Muscle layer of colon (tissue), 2 donors: ENCODE results near the gene TSC2.
"Not testable (repeated sequence)": the region's sequence is repeated elsewhere in the genome, so short reads cannot be mapped to it uniquely, and the experiment has no call there.

Source experiments
- H3K27ac ChIP-seq: one replicate; pipeline ENCODE4 v1.7.0; 2013; ENCODE audit warnings: low read depth, mild to moderate bottlenecking, low read length, moderate library complexity
- H3K27me3 ChIP-seq, 2 donors: one replicate each; pipeline ENCODE4 v1.7.0; 2013; ENCODE audit warnings: low read length in 2 of 2, mild to moderate bottlenecking in 2 of 2; ENCODE audit not compliant: insufficient read depth in 2 of 2, control insufficient read depth in 1 of 2
- H3K36me3 ChIP-seq: one replicate; pipeline ENCODE4 v1.7.0; 2013; ENCODE audit warnings: mild to moderate bottlenecking, low read length; ENCODE audit not compliant: insufficient read depth
- H3K4me1 ChIP-seq: one replicate; pipeline ENCODE4 v1.7.0; 2013; ENCODE audit warnings: mild to moderate bottlenecking, low read length; ENCODE audit not compliant: insufficient read depth
- H3K4me3 ChIP-seq, 2 donors: one replicate each; pipeline ENCODE4 v1.7.0; 2013; ENCODE audit warnings: low read length in 2 of 2, low read depth in 1 of 2, mild to moderate bottlenecking in 1 of 2, moderate library complexity in 1 of 2
- H3K9ac ChIP-seq: one replicate; pipeline ENCODE4 v1.7.0; 2013; ENCODE audit warnings: low read length
- H3K9me3 ChIP-seq: one replicate; pipeline ENCODE4 v1.7.0; 2013; ENCODE audit warnings: mild to moderate bottlenecking, low read length
- donor health status: abdominal sarcoma.
- donor health status: Adenocarcinoma of cecum.

Gene TSC2

DNA sequence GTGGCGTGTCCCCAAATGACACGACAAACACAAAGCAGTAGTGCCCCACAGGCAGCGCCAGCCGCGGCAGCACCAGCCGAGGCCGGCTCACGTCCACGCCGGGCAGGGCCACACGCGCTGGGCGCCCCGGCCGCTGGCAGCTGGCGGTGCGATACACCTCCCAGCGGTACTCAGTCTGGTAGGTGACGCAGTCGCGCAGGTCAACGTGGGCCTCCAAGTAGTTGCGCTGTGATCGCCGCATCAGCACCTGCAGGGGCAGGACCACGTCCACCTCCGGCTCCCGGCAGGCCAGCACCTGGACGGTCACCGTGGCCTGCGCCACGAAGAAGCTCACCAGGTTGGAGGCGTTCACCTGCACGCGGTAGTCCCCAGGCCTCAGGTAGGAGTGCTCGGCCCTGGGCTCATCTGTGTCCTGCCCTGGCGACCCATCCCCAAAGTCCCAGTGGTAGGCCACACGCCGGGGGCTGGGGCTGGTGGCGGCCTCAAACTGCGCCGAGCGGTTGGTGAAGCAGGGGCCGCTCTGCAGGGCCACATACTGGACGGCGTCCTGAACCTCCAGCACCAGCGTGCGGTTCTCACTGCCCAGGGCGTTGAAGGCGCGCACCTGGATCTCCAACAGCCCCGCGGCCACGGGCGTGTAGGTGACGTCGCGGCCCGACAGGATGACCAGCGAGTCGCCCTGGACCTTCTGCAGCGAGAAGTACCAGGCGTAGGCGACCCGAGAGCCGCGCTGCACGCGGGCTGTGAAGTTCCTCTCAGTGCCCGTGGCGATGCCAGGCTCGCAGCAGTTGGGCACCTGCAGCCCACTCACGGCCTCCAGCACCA lies 60.9 kb downstream of the TSC2 start:
- not testable (repeated sequence) for H3K27me3 ChIP-seq, H3K36me3 ChIP-seq, H3K4me3 ChIP-seq, H3K9me3 ChIP-seq, H3K9ac ChIP-seq, H3K4me1 ChIP-seq, H3K27ac ChIP-seq

DNA sequence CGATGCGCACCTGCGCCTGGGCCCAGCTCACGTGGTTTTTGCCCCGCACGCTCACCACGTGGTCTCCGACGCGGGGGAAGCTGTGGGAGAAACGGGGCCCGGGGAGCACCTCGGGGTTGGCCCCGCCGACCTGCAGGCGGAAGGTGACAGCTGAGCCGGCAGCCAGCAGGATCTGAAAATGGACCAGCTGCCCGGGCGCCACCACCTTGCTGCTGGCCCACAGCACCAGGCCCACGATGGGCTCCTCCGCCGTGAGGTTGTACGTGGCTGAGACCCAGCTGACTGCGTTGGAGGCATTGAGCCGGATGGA lies 61.4 kb downstream of the TSC2 start:
- not testable (repeated sequence) for H3K9ac ChIP-seq, H3K4me3 ChIP-seq, H3K27ac ChIP-seq, H3K9me3 ChIP-seq, H3K4me1 ChIP-seq, H3K36me3 ChIP-seq, H3K27me3 ChIP-seq

DNA sequence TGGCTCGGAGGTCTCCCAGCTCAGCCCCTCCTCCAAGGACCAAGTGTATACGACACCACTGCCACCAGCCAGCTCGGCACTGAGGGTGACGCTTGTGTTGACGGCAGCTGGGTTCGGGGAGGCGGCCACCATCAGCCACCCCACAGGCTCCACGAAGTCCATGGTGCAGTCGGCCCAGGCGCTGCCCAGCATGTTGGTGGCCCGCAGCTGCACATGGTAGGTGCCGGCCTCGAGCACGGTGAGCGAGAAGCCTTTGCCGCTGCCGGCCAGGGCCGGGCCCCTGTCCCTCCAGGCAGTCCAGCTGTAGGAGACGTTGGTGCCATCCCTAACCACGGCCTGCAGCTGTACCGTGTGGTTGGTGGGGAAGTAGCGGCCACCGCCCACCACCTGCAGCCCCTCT lies 62.1 kb downstream of the TSC2 start:
- not testable (repeated sequence) for H3K36me3 ChIP-seq, H3K27ac ChIP-seq, H3K27me3 ChIP-seq, H3K9me3 ChIP-seq, H3K4me1 ChIP-seq, H3K4me3 ChIP-seq, H3K9ac ChIP-seq

DNA sequence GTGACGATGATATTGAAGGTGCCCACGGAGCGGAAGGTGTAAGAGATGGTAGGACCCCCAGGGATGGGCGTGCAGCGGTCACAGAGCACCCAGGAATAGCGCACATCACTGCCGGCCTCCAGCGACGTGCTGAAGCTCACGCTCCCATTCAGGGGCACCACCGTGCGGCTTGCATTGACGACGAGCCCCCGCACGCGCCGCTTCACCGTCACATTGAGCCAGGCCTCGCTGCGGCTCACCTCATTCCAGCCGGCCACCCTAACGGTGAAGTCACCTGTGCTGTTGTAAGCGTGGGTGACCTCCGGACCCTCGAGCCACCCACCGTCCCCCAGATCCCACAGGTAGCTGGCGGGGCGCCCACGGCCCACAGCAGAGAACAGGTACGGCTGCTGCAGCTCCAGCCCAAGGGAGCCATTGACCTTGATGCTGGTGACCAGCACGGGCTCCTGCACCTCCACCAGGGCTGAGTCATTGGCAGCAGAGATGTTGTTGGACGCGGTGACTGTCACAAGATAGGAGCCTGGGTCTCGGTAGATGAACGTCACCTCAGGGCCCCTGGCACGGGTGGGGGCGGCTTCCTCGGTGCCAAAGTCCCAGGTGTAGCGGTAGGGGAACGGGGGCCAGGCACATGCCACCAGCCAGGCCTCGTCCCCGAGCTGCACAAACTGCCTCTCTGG lies 62.7 kb downstream of the TSC2 start:
- H3K27ac ChIP-seq, H3K36me3 ChIP-seq: not testable (repeated sequence)

DNA sequence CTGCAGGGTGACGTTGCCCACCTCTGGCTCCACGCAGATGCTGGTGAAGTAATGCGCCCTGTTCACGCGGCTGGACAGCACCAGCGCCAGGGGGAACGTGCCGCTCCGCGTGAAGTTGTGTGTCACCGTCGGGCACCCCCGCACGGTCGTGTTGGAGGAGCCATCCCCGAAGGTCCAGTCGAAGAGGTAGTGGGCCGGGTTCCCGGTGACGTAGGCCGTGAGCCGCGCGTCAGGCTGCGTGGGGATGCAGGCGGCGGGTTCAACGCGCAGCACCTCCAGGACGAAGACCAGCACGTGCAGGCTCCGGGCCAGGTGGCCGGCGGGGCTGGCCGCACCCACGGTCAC lies 63.2 kb downstream of the TSC2 start:
- not testable (repeated sequence) for H3K27me3 ChIP-seq, H3K9ac ChIP-seq, H3K4me3 ChIP-seq, H3K27ac ChIP-seq, H3K9me3 ChIP-seq, H3K4me1 ChIP-seq, H3K36me3 ChIP-seq

More for the DNA sequence above, 62.7 kb downstream of the TSC2 start:
- not testable (repeated sequence) for H3K9me3 ChIP-seq, H3K4me1 ChIP-seq, H3K4me3 ChIP-seq, H3K27me3 ChIP-seq, H3K9ac ChIP-seq

DNA sequence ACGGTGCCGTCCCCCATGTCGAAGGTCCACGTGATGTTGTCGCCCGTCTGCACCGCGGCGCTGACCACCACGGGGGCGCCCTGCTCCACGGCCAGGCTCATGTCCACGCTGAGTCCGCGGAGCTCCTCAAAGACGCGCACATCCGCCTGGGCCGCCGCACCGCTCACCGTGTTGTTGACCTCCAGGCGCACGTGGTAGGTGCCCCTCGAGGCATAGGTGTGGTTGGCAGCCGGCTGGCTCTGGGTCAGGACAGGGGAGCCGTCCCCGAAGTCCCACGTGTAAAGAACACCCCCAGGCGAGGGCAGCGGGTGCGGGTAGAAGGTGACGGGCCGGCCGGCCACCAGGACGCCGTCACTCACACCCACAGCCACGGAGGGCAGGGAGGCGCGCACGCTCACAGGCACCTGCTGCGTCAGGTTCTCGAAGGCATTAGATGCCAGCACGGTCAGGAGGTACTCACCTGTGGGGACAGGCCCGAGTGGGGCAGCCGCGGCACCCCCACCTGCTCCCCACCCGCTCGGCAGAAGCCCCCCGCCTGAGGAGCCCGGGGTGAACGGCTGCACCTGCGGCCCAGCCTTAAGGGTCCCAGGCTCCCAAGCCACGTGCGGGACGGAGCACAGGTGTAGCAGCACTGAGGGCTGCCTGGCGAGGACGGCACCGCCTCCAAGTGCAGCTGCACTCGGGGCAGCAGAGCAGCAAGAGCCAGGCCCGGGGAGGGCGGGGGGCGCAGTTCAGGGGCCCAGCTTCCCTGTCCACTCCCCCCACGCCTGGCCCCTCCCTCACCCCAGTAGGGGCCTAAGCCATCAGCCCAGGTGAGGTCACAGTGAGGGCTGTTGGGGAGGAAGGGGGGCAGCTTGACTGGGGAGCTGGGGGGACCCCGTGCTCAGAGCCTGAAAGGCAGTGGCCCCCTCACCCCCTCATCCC lies 63.9 kb downstream of the TSC2 start:
- not testable (repeated sequence) for H3K27ac ChIP-seq, H3K9ac ChIP-seq, H3K36me3 ChIP-seq, H3K4me3 ChIP-seq, H3K4me1 ChIP-seq, H3K27me3 ChIP-seq, H3K9me3 ChIP-seq

DNA sequence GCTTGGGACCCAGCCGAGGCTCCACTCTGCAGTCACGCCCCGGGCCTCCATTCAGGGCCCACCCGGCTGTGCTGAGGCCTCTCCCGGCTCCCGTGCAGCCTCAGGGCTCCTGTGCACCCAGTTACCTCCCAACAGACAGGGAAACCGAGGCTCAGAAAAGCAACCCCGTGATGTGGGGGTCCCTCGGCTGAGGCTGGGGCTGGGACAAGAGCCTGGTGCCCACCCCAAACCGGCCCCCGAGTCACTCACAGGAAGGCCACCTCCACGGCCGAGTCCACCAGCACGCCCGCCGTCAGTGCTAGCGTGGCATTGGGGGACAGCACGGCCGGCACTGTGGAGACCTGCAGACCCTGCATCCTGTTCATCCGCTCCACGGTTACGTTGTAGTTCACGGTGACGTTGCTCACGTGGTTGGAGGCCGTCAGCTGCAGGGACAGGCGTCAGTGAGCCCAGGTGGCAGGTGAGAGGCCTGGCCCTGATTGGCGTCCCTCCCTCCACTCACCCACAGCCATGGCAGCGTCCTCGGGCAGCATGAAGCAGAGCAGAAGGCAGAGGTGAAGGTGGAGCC lies 64.8 kb downstream of the TSC2 start:
- H3K36me3 ChIP-seq, H3K4me3 ChIP-seq, H3K9ac ChIP-seq, H3K27me3 ChIP-seq, H3K9me3 ChIP-seq, H3K27ac ChIP-seq, H3K4me1 ChIP-seq: not testable (repeated sequence)

DNA sequence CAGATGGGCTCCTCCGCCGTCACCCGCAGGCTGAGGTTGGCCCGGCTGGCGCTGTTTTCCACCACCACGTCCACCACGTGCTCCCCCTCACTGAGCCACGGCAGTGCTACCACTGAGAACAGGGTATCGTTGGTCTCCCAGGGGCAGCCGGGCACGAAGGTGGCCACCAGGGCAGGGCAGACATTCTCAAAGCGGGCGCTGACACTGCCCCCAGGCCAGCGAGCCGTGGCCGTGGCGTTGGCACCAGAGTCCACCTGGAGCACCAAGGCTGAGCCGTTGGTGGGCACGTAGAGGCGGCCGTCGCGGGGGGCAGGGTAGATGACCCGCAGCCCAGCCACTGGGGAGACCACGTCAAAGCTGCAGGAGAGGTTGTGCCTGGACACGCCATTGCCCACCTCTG lies 66.4 kb downstream of the TSC2 start:
- H3K4me3 ChIP-seq, H3K27me3 ChIP-seq, H3K9ac ChIP-seq, H3K36me3 ChIP-seq, H3K27ac ChIP-seq, H3K9me3 ChIP-seq, H3K4me1 ChIP-seq: not testable (repeated sequence)

DNA sequence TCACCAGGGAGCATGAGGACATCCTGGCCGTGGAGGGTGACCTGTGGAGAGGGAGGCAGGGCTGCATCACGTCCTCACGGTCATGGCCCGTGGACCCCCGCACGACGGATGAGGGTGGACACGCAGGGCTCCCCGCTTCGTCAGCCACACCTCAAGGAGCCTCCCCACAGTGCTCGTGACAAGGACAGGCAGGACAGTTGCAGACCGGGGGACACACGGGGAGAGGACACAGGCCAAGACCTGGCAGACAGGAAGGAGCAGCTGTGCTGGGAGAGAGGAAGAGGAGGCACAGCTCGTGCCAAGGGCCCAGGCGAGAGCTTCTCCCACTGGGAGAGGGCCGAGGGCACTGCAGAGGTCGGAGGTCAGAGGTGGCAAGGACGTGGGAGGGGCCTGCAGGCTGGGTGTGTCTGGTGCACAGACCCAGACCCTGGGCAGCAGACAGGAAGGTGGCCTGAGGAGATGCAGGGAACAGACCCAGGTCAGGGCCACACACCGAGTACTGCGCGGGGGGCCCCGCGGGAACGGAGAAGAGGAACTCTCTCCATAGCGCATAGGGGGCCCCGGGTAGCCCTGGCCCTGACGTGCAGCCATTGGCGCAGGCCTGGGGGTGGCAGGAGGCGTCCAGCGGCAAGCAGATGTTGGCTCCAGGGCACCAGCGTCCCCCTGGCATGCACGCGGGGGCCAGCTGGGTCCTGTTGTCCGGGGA lies 67.3 kb downstream of the TSC2 start:
- not testable (repeated sequence) for H3K9me3 ChIP-seq, H3K9ac ChIP-seq, H3K4me1 ChIP-seq, H3K27ac ChIP-seq, H3K4me3 ChIP-seq, H3K36me3 ChIP-seq, H3K27me3 ChIP-seq

DNA sequence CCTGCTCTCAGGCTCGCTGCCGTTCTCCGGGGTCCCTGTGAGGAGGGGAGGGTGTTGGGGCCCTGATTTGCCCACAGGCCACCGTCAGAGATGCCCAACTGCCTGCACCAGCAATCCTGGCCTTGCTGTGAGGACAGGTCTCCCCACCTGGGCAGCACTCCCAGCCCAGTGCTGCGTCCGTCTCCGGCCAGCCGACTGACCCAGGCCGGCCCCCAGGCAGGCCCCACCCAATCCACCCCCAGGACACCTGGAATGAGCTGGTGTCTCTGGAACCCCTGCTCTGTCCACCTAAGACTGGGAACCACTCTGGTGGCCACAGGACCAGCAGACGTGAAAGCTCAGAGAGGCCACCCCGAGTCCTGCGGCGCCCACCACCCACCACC lies 67.8 kb downstream of the TSC2 start:
- Histone ChIP-seq H3K9ac (no peak overlapping the region), H3K27me3 (no peaks in the 10 kb centered on the region), H3K36me3 (no peaks in the 10 kb centered on the region), H3K4me1 (peaks cover 4% of the 10 kb centered on the region), H3K27ac (no peak overlapping the region), H3K4me3 (no peak overlapping the region), H3K9me3 (no peaks in the 10 kb centered on the region)

DNA sequence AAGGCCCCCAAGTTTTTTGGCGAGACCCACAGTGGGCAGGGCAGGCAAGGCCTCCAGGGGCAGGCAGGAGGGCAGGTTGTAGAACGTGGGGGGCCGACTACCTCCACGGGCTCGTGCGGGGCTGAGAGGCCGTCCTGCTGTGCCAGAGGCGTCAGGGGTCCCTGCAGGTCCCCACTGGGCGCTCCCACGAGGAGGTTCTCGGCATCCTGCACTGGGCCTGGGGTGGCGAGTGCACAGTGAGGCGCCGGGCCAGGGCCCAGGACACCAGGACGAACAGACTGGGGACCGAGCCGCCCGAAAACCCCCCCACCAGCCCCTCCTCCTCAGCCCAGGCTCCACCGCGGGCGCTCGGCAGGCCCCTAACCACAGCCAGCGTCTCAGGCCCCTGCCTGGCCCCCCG lies 68.6 kb downstream of the TSC2 start:
- H3K9me3 ChIP-seq, H3K4me1 ChIP-seq, H3K4me3 ChIP-seq, H3K27ac ChIP-seq, H3K36me3 ChIP-seq, H3K9ac ChIP-seq, H3K27me3 ChIP-seq: not testable (repeated sequence)
